Heart right ventricle (tissue), 16 donors: ENCODE data around the gene ASXL1. TPM values are rescaled to one million over a fixed set of nuclear protein-coding genes. Genes with fewer than 3 reads are reported as not detected.

Experiments used
- ATAC-seq, 8 donors: fragments of 200-7000 bp; cut with Tn5 transposase; one replicate each; pipeline ENCODE4 v1.9.1; 2020; ENCODE audit warnings: mild to moderate bottlenecking in 8 of 8, moderate library complexity in 8 of 8, moderate number of reproducible peaks in 1 of 8
- DNase-seq, 2 donors: peaks; one replicate each; pipeline ENCODE4 v3.0.0-alpha.2; 2020
- H3K27ac ChIP-seq, 10 donors: fragments of 200-600 bp; sonication (generic) in 2 of 10; one replicate each; pipeline versions ENCODE4 v1.5.0 to v1.8.0; 2020 to 2022; ENCODE audit warnings: mild to moderate bottlenecking in 3 of 10
- H3K27me3 ChIP-seq, 7 donors: fragments of 200-600 bp; one replicate each; pipeline ENCODE4 v1.8.0; 2021 to 2022; ENCODE audit warnings: mild to moderate bottlenecking in 2 of 7
- H3K36me3 ChIP-seq, 9 donors: fragments of 200-600 bp; sonication (generic) in 1 of 9; one replicate each; pipeline versions ENCODE4 v1.5.0 to v1.8.0; 2020 to 2022; ENCODE audit warnings: mild to moderate bottlenecking in 2 of 9
- H3K4me1 ChIP-seq, 9 donors: fragments of 200-600 bp; sonication (generic) in 1 of 9; one replicate each; pipeline versions ENCODE4 v1.5.0 to v1.8.0; 2020 to 2022; ENCODE audit warnings: mild to moderate bottlenecking in 4 of 9
- H3K4me3 ChIP-seq, 10 donors: fragments of 200-600 bp; sonication (generic) in 2 of 10; one replicate each; pipeline versions ENCODE4 v1.5.0 to v1.8.0; 2020 to 2022; ENCODE audit warnings: mild to moderate bottlenecking in 7 of 10, moderate library complexity in 2 of 10
- H3K9me3 ChIP-seq, 11 donors: fragments of 200-600 bp in 10 of 11; sonication (generic) in 2 of 11; one replicate each; pipeline versions ENCODE4 v1.5.0 to v1.8.0; 2013 to 2022; ENCODE audit warnings: mild to moderate bottlenecking in 2 of 11, control low read depth in 1 of 11, moderate library complexity in 1 of 11
- CTCF ChIP-seq, 9 donors: fragments of 200-600 bp; sonication (generic) in 2 of 9; IDR thresholded peaks; one replicate each; pipeline versions ENCODE4 v1.5.0 to v1.8.0; 2021 to 2022; ENCODE audit warnings: antibody characterized with exemption in 9 of 9, mild to moderate bottlenecking in 5 of 9, moderate library complexity in 1 of 9
- WGBS, 2 donors: extraction: QIAGEN DNeasy Blood & Tissue Kit; methylation state at CpG; one replicate each; pipeline ENCODE4 v1.1.7; 2013; ENCODE audit warnings: inconsistent platforms in 1 of 2; 5-methylcytosine and 5-hydroxymethylcytosine counted together
- intact Hi-C, 10 donors: fragments of 100-400 bp; cut with DNase I; formaldehyde crosslinking; loops; one replicate each; pipeline versions ENCODE4 v1.11.1 to v1.14.2; 2022
- polyA plus RNA-seq, 2 donors: library from polyadenylated mRNA; stranded (reverse); fragments of 200-250 nt; gene quantifications; one replicate each; pipeline ENCODE4 v1.2.3, GENCODE V29; 2013
- total RNA-seq, 10 donors: library from RNA; stranded (reverse); fragmentation: NEBNext Ultra II Directional in 3 of 10; extraction: Animal tissue kit (Norgen Biotek cat#: 25700) in 3 of 10; gene quantifications; one replicate each; pipeline versions ENCODE4 v1.2.1 to v1.2.4, GENCODE V29; 2021 to 2023
- donor health status: Arrhythmogenic right ventricular cardiomyopathy.
- donor health status: ischemic (EF 13 %, LVEDD 7.1; RV severe dilation, severe dysfunction).
- donor health status: healthy with polysubstance abuse.
- donor health status: DM: no; HTN: yes; CAD: no.
- donor health status: DM: no; HTN: no; CAD: no.
- donor health status: ischemic (EF 25% LVEDD 6.9; RV normal size, moderate dysfunction).
- donor health status: ischemic (EF 25% LVEDD 5.7; RV mildly dilated, moderate dysfunction).
- donor health status: healthy.
- donor health status: DM: yes; HTN: yes; CAD: no.
- donor health status: Ischemic cardiomyopathy.
- donor health status: ischemic (EF 35%, LVEDD 5.7; RV mildly dilated, moderate dysfunction).
- donor health status: nonischemic (EF 11% LVEDD 7.7; RV severe dilation, severe dysfunction).
- donor health status: DM: yes; HTN: yes; CAD: no.
- donor health status: PGD.
- donor health status: ischemic (EF 29% LVEDD 5.4; RV normal size, mild dysfunction).
- donor health status: nonischemic (EF 23%, LVEDD 6.1; RV moderate dilation, normal function).

ASXL1 gene
- total and polyA plus RNA-seq, 12 donors: 10.0 to 39.4 (median 28.2) TPM

- Histone ChIP-seq H3K4me3 (no peak overlapping the region), H3K9me3 (no peaks in the 10 kb centered on the region), H3K36me3 (peaks cover 0 to 5% (median 0%) of the 10 kb centered on the region in 9 donors), H3K27me3 (no peaks in the 10 kb centered on the region), H3K4me1 (peaks cover 0 to 4% (median 0%) of the 10 kb centered on the region in 9 donors), H3K27ac (no peak overlapping the region)
- 70 to 77% methylated on average over 2 of the region's 2 CpGs for WGBS, 2 donors
- intact Hi-C loops: no loop called here
- no peak for TF ChIP-seq CTCF (IDR thresholded peaks at IDR 0.05)
- ATAC-seq (no peak), DNase-seq (no peak)
Measured at GRCh38 chr20:32421290-32421689, 63.2 kb downstream of the ASXL1 start.

- peaks cover 0 to 63% (median 35%) of the 10 kb centered on the region in 9 donors for H3K36me3 ChIP-seq
- WGBS, 2 donors: 90 to 91% methylated on average over 6 of the region's 6 CpGs
Measured at GRCh38 chr20:32427996-32428395, 69.9 kb downstream of the ASXL1 start.

GRCh38 chr20:32429343-32429742 is 71.2 kb downstream of the ASXL1 start:
- intact Hi-C loops: no loop called here
- no peak for TF ChIP-seq CTCF (IDR thresholded peaks at IDR 0.05)
- Histone ChIP-seq H3K4me1 (peaks cover 3 to 32% (median 25%) of the 10 kb centered on the region in 9 donors), H3K27me3 (no peaks in the 10 kb centered on the region), H3K4me3 (no peak overlapping the region), H3K9me3 (no peaks in the 10 kb centered on the region), H3K27ac (no peak overlapping the region), H3K36me3 (peaks cover 0 to 77% (median 37%) of the 10 kb centered on the region in 9 donors)
- no peak for DNase-seq
- 68 to 76% methylated on average over 7 of the region's 7 CpGs for WGBS, 2 donors
- ATAC-seq: no peak

More at GRCh38 chr20:32427996-32428395, 69.9 kb downstream of the ASXL1 start:
- no peak for TF ChIP-seq CTCF (IDR thresholded peaks at IDR 0.05)
- Histone ChIP-seq H3K4me1 (peaks cover 3 to 18% (median 14%) of the 10 kb centered on the region in 9 donors), H3K27ac (no peak overlapping the region), H3K9me3 (no peaks in the 10 kb centered on the region), H3K27me3 (no peaks in the 10 kb centered on the region), H3K4me3 (no peak overlapping the region)
- no peak for ATAC-seq
- no peak for DNase-seq
- intact Hi-C loops: no loop called here

- Histone ChIP-seq H3K27me3 (no peaks in the 10 kb centered on the region), H3K4me3 (no peak overlapping the region), H3K27ac (no peak overlapping the region), H3K36me3 (peaks cover 0 to 82% (median 42%) of the 10 kb centered on the region in 9 donors), H3K9me3 (no peaks in the 10 kb centered on the region), H3K4me1 (peaks cover 3 to 34% (median 25%) of the 10 kb centered on the region in 9 donors)
- DNase-seq (no peak), ATAC-seq (no peak)
- intact Hi-C loops: no loop called here
- TF ChIP-seq CTCF (IDR thresholded peaks at IDR 0.05): no peak
- WGBS, 2 donors: 93 to 96% methylated on average over 16 of the region's 16 CpGs
Measured at GRCh38 chr20:32429745-32430360, 71.7 kb downstream of the ASXL1 start.
